ENCODE measurements around the gene TBC1D22A. TPM values are rescaled to one million over a fixed set of nuclear protein-coding genes. Genes with fewer than 3 reads are reported as not detected.

Gene TBC1D22A
- total RNA-seq, 2 donors from 2014 or later, result 21.5 to 23.1 TPM

- TF ChIP-seq, protein P1, sequence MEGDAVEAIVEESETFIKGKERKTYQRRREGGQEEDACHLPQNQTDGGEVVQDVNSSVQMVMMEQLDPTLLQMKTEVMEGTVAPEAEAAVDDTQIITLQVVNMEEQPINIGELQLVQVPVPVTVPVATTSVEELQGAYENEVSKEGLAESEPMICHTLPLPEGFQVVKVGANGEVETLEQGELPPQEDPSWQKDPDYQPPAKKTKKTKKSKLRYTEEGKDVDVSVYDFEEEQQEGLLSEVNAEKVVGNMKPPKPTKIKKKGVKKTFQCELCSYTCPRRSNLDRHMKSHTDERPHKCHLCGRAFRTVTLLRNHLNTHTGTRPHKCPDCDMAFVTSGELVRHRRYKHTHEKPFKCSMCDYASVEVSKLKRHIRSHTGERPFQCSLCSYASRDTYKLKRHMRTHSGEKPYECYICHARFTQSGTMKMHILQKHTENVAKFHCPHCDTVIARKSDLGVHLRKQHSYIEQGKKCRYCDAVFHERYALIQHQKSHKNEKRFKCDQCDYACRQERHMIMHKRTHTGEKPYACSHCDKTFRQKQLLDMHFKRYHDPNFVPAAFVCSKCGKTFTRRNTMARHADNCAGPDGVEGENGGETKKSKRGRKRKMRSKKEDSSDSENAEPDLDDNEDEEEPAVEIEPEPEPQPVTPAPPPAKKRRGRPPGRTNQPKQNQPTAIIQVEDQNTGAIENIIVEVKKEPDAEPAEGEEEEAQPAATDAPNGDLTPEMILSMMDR (IDR thresholded peaks at IDR 0.05), result peak; percentile 75 to 93 (median 90)
- no peak for TF ChIP-seq POLR2A (IDR thresholded peaks at IDR 0.05)
- H3K4me3 ChIP-seq, result no peak overlapping the region
- H3K27ac ChIP-seq, result no peak overlapping the region
- 23 to 34% methylated on average over 25 to 27 of the region's 27 CpGs for WGBS, 2 donors
- H3K27me3 ChIP-seq, result no peaks in the 10 kb centered on the region
- no peaks in the 10 kb centered on the region for H3K9me3 ChIP-seq
- peaks cover 0 to 15% of the 10 kb centered on the region in 2 donors for H3K36me3 ChIP-seq (replicated peaks in 1 of 2; ENCODE audit: insufficient read depth in 1 of 2, low read depth in 2 of 2)
- ATAC-seq, result peak; percentile 87
- intact Hi-C loops (cut with DNase I), result no loop called here
- H3K4me1 ChIP-seq, result peaks cover 13% of the 10 kb centered on the region
- peak; percentile 78 to 85 (median 80) for DNase-seq
Observed at GRCh38 chr22:46798366-46799350, 36.2 kb downstream of the TBC1D22A start.

GRCh38 chr22:46799626-46800025 is 37.2 kb downstream of the TBC1D22A start:
- intact Hi-C loops (cut with DNase I), result no loop called here
- WGBS, 2 donors, result 88% methylated on average over 11 of the region's 11 CpGs
- DNase-seq, result no peak
- Histone ChIP-seq H3K36me3 (replicated peaks in 1 of 2; ENCODE audit: insufficient read depth in 1 of 2, low read depth in 2 of 2) (peaks cover 0 to 11% of the 10 kb centered on the region in 2 donors), H3K4me1 (peaks cover 13% of the 10 kb centered on the region), H3K9me3 (no peaks in the 10 kb centered on the region), H3K27ac (no peak overlapping the region), H3K27me3 (no peaks in the 10 kb centered on the region), H3K4me3 (no peak overlapping the region)
- ATAC-seq, result no peak
- TF ChIP-seq, protein P1 (IDR thresholded peaks at IDR 0.05), result no peak
- TF ChIP-seq POLR2A (IDR thresholded peaks at IDR 0.05), result no peak

GRCh38 chr22:46800102-46800857 is 37.8 kb downstream of the TBC1D22A start:
- Histone ChIP-seq H3K9me3 (no peaks in the 10 kb centered on the region), H3K4me1 (peaks cover 13% of the 10 kb centered on the region), H3K36me3 (replicated peaks in 1 of 2; ENCODE audit: insufficient read depth in 1 of 2, low read depth in 2 of 2) (peaks cover 0 to 8% of the 10 kb centered on the region in 2 donors), H3K4me3 (no peak overlapping the region), H3K27ac (no peak overlapping the region), H3K27me3 (no peaks in the 10 kb centered on the region)
- DNase-seq (no peak), ATAC-seq (no peak)
- intact Hi-C loops (cut with DNase I), result no loop called here
- WGBS, 2 donors, result 87 to 90% methylated on average over 19 of the region's 19 CpGs
- TF ChIP-seq POLR2A (IDR thresholded peaks at IDR 0.05), result no peak
- TF ChIP-seq, protein P1 (IDR thresholded peaks at IDR 0.05), result no peak

- Histone ChIP-seq H3K4me1 (peaks cover 13% of the 10 kb centered on the region), H3K4me3 (no peak overlapping the region), H3K27ac (no peak overlapping the region), H3K36me3 (replicated peaks in 1 of 2; ENCODE audit: insufficient read depth in 1 of 2, low read depth in 2 of 2) (peaks cover 0 to 8% of the 10 kb centered on the region in 2 donors), H3K27me3 (no peaks in the 10 kb centered on the region), H3K9me3 (no peaks in the 10 kb centered on the region)
- ATAC-seq (no peak), DNase-seq (no peak)
- TF ChIP-seq, protein P1 (IDR thresholded peaks at IDR 0.05), result no peak
- TF ChIP-seq POLR2A (IDR thresholded peaks at IDR 0.05), result no peak
- WGBS, 2 donors, result 86 to 87% methylated on average over 6 to 15 of the region's 15 CpGs
- intact Hi-C loops (cut with DNase I), result no loop called here
Observed at GRCh38 chr22:46801331-46801811, 38.9 kb downstream of the TBC1D22A start.
